ENCODE measurements around the gene STAG3. TPM values are rescaled to one million over a fixed set of nuclear protein-coding genes. Genes with fewer than 3 reads are reported as not detected.
"Not testable (repeated sequence)": the region's sequence is repeated elsewhere in the genome, so short reads cannot be mapped to it uniquely, and the experiment has no call there.

The STAG3 gene, protein sequence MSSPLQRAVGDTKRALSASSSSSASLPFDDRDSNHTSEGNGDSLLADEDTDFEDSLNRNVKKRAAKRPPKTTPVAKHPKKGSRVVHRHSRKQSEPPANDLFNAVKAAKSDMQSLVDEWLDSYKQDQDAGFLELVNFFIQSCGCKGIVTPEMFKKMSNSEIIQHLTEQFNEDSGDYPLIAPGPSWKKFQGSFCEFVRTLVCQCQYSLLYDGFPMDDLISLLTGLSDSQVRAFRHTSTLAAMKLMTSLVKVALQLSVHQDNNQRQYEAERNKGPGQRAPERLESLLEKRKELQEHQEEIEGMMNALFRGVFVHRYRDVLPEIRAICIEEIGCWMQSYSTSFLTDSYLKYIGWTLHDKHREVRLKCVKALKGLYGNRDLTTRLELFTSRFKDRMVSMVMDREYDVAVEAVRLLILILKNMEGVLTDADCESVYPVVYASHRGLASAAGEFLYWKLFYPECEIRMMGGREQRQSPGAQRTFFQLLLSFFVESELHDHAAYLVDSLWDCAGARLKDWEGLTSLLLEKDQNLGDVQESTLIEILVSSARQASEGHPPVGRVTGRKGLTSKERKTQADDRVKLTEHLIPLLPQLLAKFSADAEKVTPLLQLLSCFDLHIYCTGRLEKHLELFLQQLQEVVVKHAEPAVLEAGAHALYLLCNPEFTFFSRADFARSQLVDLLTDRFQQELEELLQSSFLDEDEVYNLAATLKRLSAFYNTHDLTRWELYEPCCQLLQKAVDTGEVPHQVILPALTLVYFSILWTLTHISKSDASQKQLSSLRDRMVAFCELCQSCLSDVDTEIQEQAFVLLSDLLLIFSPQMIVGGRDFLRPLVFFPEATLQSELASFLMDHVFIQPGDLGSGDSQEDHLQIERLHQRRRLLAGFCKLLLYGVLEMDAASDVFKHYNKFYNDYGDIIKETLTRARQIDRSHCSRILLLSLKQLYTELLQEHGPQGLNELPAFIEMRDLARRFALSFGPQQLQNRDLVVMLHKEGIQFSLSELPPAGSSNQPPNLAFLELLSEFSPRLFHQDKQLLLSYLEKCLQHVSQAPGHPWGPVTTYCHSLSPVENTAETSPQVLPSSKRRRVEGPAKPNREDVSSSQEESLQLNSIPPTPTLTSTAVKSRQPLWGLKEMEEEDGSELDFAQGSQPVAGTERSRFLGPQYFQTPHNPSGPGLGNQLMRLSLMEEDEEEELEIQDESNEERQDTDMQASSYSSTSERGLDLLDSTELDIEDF
- 10 to 100 TPM; 16.5 to 20.6 TPM for total RNA-seq

GRCh38 chr7:100177045-100178001 lies at the start of gene STAG3, which contains the start of gene GPC2:
Gene STAG3 (plus strand): TSS chr7:100177918. CDS start chr7:100180557, 2,639 bp downstream.
Gene GPC2 (minus strand): TSS chr7:100177381. CDS start chr7:100177199, 182 bp downstream.
- ATAC-seq, result peak; percentile 91
- Mint-ChIP-seq H3K4me3 (peak within 1 kb of the TSS; percentile 77), H3K9me3 (ENCODE audit: insufficient read depth) (no peaks in the 10 kb centered on the region), H3K36me3 (ENCODE audit: low read depth) (peaks cover 8% of the 10 kb centered on the region), H3K4me1 (ENCODE audit: low read depth) (peaks cover 48% of the 10 kb centered on the region), H3K27ac (peak within 1 kb of the TSS; percentile 75), H3K27me3 (ENCODE audit: low read depth) (peaks cover 18% of the 10 kb centered on the region)
- DNase-seq, result peak; percentile 99
- CTCF ChIA-PET, result interaction anchor here (0.9 to 5.8 kb wide), 10 partner anchors 9 to 97 kb away, joined by 3 to 51 read pairs (median 6); partner anchors contain the start of gene GAL3ST4
- POLR2A ChIA-PET, result interaction anchor here (0.7 to 1.7 kb wide), 7 partner anchors 9 to 252 kb away, joined by 3 to 5 read pairs (median 3); partner anchors contain the start of genes GAL3ST4, LAMTOR4, MCM7 and ZCWPW1

GRCh38 chr7:100128637-100128963 lies 49.1 kb upstream of the STAG3 start:
- no peak for ATAC-seq
- Mint-ChIP-seq H3K9me3 (ENCODE audit: insufficient read depth) (no peaks in the 10 kb centered on the region), H3K36me3 (ENCODE audit: low read depth) (peaks cover 23% of the 10 kb centered on the region), H3K27me3 (ENCODE audit: low read depth) (no peaks in the 10 kb centered on the region), H3K4me3 (peak overlapping the region; percentile 98), H3K27ac (peak overlapping the region; percentile 86), H3K4me1 (ENCODE audit: low read depth) (peaks cover 53% of the 10 kb centered on the region)
- no peak for DNase-seq
- CTCF ChIA-PET, result interaction anchor here (0.6 to 11.3 kb wide), 13 partner anchors 8 to 300 kb away, joined by 3 to 200 read pairs (median 5); partner anchors contain the start of genes AP4M1, LAMTOR4, MCM7 and PVRIG
- POLR2A ChIA-PET, result interaction anchor here (0.6 to 2.2 kb wide), 8 partner anchors 8 to 299 kb away, joined by 3 to 15 read pairs (median 4); partner anchors contain the start of genes AP4M1 and MCM7

- Mint-ChIP-seq H3K4me1 (ENCODE audit: low read depth) (peaks cover 41% of the 10 kb centered on the region), H3K36me3 (ENCODE audit: low read depth) (peaks cover 12% of the 10 kb centered on the region)
- ChIA-PET CTCF (interaction anchor here (0.7 to 11.3 kb wide), 21 partner anchors 10 to 298 kb away, joined by 3 to 200 read pairs (median 5); partner anchors contain the start of genes AP4M1, CNPY4, LAMTOR4 and MCM7), POLR2A (interaction anchor here (0.6 to 1.7 kb wide), 3 partner anchors 29 to 90 kb away, joined by 4 to 12 read pairs (median 4); partner anchors contain the start of genes AP4M1, MCM7 and PVRIG)
- not testable (repeated sequence) for H3K27ac Mint-ChIP-seq; H3K27me3 Mint-ChIP-seq (ENCODE audit: low read depth); H3K9me3 Mint-ChIP-seq (ENCODE audit: insufficient read depth); H3K4me3 Mint-ChIP-seq; DNase-seq; ATAC-seq
Measured at GRCh38 chr7:100130220-100130607, 47.5 kb upstream of the STAG3 start.

DNA sequence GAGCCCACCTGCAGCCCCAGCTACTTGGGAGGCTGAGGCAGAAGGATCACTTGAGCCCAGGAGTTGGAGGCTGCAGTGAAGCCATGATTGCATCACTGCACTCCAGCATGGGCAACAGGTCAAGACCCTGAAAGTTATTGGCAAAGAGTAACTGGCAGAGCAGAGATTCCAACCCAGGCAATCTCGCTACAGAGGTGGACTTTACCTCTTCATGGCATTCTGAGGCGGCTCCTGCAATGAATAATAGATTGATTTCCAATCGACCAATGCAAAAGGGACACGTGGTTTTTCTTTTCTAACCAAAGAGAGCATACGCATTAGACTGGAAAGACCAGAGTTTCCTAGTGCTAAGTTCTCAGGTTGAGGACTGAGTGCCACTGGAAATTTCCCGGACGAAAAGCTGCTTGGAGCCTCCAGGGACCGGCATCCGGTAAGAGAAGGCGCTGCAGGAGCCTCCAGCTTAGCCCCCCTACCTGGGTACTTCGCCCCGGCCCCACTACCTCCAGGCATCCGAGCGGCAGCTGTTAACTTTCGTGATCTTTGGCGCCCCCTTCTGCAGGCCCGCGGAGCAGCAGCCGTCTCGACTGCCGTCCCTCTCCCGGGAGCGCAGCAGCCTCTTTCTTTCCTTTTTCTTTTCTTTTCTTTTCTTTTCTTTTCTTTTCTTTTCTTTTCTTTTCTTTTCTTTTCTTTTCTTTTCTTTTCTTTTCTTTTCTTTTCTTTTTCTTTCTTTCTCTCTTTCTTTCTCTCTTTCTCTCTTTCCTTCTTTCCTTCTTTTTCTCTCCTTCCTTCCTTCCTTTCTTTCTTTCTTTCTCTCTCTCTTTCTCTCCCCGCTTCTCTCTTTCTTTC lies 46.9 kb upstream of the STAG3 start:
- Mint-ChIP-seq H3K4me1 (ENCODE audit: low read depth) (peaks cover 36% of the 10 kb centered on the region), H3K27me3 (ENCODE audit: low read depth) (no peaks in the 10 kb centered on the region), H3K9me3 (ENCODE audit: insufficient read depth) (no peaks in the 10 kb centered on the region), H3K4me3 (peak overlapping the region; percentile 18), H3K36me3 (ENCODE audit: low read depth) (peaks cover 12% of the 10 kb centered on the region), H3K27ac (no peak overlapping the region)
- ChIA-PET CTCF (interaction anchor here (0.7 to 11.3 kb wide), 22 partner anchors 11 to 277 kb away, joined by 3 to 200 read pairs (median 6); partner anchors contain the start of genes AP4M1, CNPY4, LAMTOR4 and MCM7), POLR2A (interaction anchor here (0.6 to 1.7 kb wide), 5 partner anchors 17 to 89 kb away, joined by 3 to 12 read pairs (median 4); partner anchors contain the start of genes AP4M1, MCM7 and PVRIG)
- DNase-seq (peak; percentile 91), ATAC-seq (peak; percentile 20)

GRCh38 chr7:100132126-100132525 lies 45.6 kb upstream of the STAG3 start:
- ChIA-PET POLR2A (interaction anchor here (0.6 to 1.1 kb wide), 3 partner anchors 86 to 297 kb away, joined by 3 to 5 read pairs (median 3); partner anchors contain the start of gene ZCWPW1), CTCF (interaction anchor here (0.8 to 11.3 kb wide), 33 partner anchors 9 to 322 kb away, joined by 3 to 200 read pairs (median 8); partner anchors contain the start of genes AP4M1, GAL3ST4, GPC2 and LAMTOR4)
- ATAC-seq (no peak), DNase-seq (no peak)
- Mint-ChIP-seq H3K27ac (no peak overlapping the region), H3K27me3 (ENCODE audit: low read depth) (no peaks in the 10 kb centered on the region), H3K4me3 (no peak overlapping the region), H3K4me1 (ENCODE audit: low read depth) (peaks cover 28% of the 10 kb centered on the region), H3K9me3 (ENCODE audit: insufficient read depth) (no peaks in the 10 kb centered on the region), H3K36me3 (ENCODE audit: low read depth) (peaks cover 2% of the 10 kb centered on the region)

DNA sequence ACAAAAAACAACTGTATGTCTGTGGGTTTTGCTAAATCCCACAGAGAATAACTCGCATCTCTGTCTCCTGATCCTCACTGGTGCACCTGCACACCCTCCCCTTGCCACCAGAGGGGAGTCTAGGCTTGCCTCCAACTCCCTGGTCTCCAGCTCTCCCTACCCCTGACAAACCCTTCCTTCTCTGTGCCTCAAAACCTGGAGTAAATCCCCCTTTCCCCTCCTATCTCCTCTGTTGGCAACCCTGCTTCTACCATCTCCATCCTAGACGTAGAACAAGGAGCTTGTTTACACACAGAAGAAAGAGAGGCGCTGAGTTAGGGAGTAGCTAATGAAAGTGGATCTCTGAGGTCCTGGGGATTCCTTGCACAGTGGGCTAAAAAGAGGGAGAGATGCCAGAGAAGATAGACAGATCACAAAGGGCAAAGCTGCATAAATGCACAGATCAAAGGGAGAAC lies 45.0 kb upstream of the STAG3 start:
- CTCF ChIA-PET, result interaction anchor here (0.6 to 11.3 kb wide), 41 partner anchors 8 to 322 kb away, joined by 3 to 200 read pairs (median 5); partner anchors contain the start of genes AP4M1, GAL3ST4, GPC2 and LAMTOR4
- H3K27ac Mint-ChIP-seq, result no peak overlapping the region
- H3K27me3 Mint-ChIP-seq (ENCODE audit: low read depth), result no peaks in the 10 kb centered on the region
- peaks cover 30% of the 10 kb centered on the region for H3K4me1 Mint-ChIP-seq (ENCODE audit: low read depth)
- H3K4me3 Mint-ChIP-seq, result no peak overlapping the region
- peak; percentile 79 for DNase-seq
- no peaks in the 10 kb centered on the region for H3K9me3 Mint-ChIP-seq (ENCODE audit: insufficient read depth)
- peaks cover 2% of the 10 kb centered on the region for H3K36me3 Mint-ChIP-seq (ENCODE audit: low read depth)
- peak; percentile 78 for ATAC-seq
- POLR2A ChIA-PET, result interaction anchor here (0.9 to 1.1 kb wide), 2 partner anchors 86 to 88 kb away, joined by 3 to 5 read pairs; no protein-coding TSS in a partner anchor

DNA sequence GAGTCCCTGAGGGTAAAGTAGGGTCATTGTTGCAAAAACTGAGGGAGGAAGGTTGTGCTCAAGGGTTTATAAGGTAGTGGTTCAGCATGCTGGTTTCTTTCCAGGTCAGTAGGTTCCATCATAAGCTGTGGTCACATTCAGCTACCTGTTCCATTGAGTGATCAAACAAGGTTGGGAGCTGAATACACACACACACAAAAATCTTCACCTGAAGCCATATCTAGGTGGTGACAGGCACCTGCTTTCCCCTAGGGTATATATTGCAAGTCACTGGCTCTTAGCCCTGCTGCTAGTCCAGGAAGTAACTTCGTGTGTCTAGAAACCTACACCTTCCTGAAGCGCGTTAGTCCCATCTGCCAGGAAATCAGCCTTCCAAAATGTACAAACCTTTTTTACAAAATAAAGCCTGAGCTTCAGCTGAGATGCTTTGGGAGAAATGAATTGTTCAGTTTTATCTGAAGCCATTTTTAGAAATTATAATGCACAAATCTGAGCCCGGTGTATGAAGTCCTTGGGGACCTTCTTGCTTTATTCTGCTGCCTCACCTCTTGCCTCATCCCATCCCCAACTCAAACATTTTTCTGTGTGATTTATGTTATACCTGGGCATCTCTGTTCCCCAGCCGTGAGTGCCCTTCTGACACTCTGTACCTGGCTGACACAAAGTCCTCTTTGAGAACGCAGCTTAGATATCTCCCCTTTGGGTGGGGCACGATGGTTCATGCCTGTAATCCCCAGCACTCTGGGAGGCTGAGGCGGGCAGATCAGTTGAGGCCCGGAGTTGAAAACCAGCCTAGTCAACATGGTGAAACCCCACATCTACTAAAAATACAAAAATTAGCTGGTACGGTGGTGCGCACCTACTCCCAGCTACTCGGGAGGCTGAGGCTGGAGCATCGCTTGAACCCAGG lies 39.6 kb upstream of the STAG3 start:
- ChIA-PET CTCF (interaction anchor here (0.7 to 13.7 kb wide), 7 partner anchors 7 to 269 kb away, joined by 3 to 200 read pairs (median 5); partner anchors contain the start of gene PVRIG), POLR2A (interaction anchor here (0.6 to 1.3 kb wide), 3 partner anchors 10 to 300 kb away, joined by 3 to 6 read pairs (median 3); partner anchors contain the start of gene LAMTOR4)
- Mint-ChIP-seq H3K4me1 (ENCODE audit: low read depth) (peaks cover 16% of the 10 kb centered on the region), H3K27ac (peak overlapping the region; percentile 62), H3K36me3 (ENCODE audit: low read depth) (no peaks in the 10 kb centered on the region), H3K27me3 (ENCODE audit: low read depth) (no peaks in the 10 kb centered on the region), H3K4me3 (no peak overlapping the region), H3K9me3 (ENCODE audit: insufficient read depth) (no peaks in the 10 kb centered on the region)
- DNase-seq (no peak), ATAC-seq (peak; percentile 55)

DNA sequence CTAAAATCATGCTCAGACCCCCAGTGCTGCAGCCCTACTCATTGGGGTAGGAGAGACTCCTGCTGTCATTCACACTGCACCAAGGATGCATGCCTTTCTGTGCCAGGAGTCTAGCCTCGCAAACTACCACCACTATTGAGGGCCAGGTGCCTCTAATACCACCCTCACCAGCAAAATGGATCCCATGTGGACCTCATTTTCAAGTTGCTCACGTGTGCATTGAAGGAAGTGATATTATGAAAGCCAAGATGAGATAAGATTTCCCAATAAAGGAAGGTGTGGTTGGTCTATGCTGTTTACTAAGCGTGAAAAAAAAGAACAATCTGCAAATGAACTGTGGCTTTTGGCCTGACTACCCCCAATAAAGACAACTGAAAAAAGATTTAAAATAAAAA lies 36.2 kb upstream of the STAG3 start:
- no peak for DNase-seq
- H3K4me1 Mint-ChIP-seq (ENCODE audit: low read depth), result peaks cover 16% of the 10 kb centered on the region
- H3K4me3 Mint-ChIP-seq, result no peak overlapping the region
- H3K27ac Mint-ChIP-seq, result peak overlapping the region; percentile 1
- no peaks in the 10 kb centered on the region for H3K27me3 Mint-ChIP-seq (ENCODE audit: low read depth)
- no peaks in the 10 kb centered on the region for H3K9me3 Mint-ChIP-seq (ENCODE audit: insufficient read depth)
- CTCF ChIA-PET, result interaction anchor here (13.7 kb wide), 1 partner anchor 10 kb away, joined by 141 read pairs; no protein-coding TSS in a partner anchor
- ATAC-seq, result no peak
- H3K36me3 Mint-ChIP-seq (ENCODE audit: low read depth), result no peaks in the 10 kb centered on the region
- POLR2A ChIA-PET, result interaction anchor here (1.9 kb wide), 1 partner anchor 14 kb away, joined by 4 read pairs; no protein-coding TSS in a partner anchor
